IMR-90 (cell line): ENCODE measurements around the gene SYN1.

Source experiments
- CHD1 ChIP-seq: IDR thresholded peaks from 2 replicates; pipeline ENCODE4 v1.6.1; 2012; ENCODE audit warnings: low read depth, low read length, improper control_type of control experiment
- CTCF ChIP-seq: conservative IDR thresholded peaks from 2 replicates; pipeline ENCODE4 v1.5.1; 2012; ENCODE audit warnings: mild to moderate bottlenecking, low read depth, low read length, improper control_type of control experiment
- ELK1 ChIP-seq: fragments of 150-350 bp; IDR thresholded peaks from 2 replicates; pipeline ENCODE4 v1.6.1; 2016; ENCODE audit warnings: low read depth, mild to moderate bottlenecking, low read length, moderate library complexity, borderline replicate concordance
- MAZ ChIP-seq: IDR thresholded peaks from 2 replicates; pipeline ENCODE4 v1.6.1; 2012; ENCODE audit warnings: low read depth, mild to moderate bottlenecking, low read length, improper control_type of control experiment, moderate library complexity, borderline replicate concordance
- POLR2A ChIP-seq: IDR thresholded peaks from 2 replicates; pipeline ENCODE4 v1.6.1; 2012; ENCODE audit warnings: mild to moderate bottlenecking, low read depth, low read length
- RCOR1 ChIP-seq: IDR thresholded peaks from 2 replicates; pipeline ENCODE4 v1.6.1; 2012; ENCODE audit warnings: mild to moderate bottlenecking, low read length, improper control_type of control experiment; ENCODE audit not compliant: insufficient replicate concordance
- TF ChIP-seq, protein P1 (sequence below): fragments of 150-350 bp; IDR thresholded peaks from 2 replicates; pipeline ENCODE4 v1.6.1; 2017; ENCODE audit warnings: mild to moderate bottlenecking, antibody characterized with exemption, low read length, low read depth

GRCh38 chrX:47587906-47588735 is 31.5 kb downstream of the SYN1 start:
- TF ChIP-seq POLR2A (no peak), CTCF (no peak), RCOR1 (no peak), ELK1 (no peak), CHD1 (no peak), MAZ (no peak)
- TF ChIP-seq, protein P1, sequence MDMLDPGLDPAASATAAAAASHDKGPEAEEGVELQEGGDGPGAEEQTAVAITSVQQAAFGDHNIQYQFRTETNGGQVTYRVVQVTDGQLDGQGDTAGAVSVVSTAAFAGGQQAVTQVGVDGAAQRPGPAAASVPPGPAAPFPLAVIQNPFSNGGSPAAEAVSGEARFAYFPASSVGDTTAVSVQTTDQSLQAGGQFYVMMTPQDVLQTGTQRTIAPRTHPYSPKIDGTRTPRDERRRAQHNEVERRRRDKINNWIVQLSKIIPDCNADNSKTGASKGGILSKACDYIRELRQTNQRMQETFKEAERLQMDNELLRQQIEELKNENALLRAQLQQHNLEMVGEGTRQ, result no peak
